Ovary (tissue), 3 donors: ENCODE measurements around the gene AOAH.

ENCODE experiments used
- EP300 ChIP-seq: sonication (generic); formaldehyde crosslinking; IDR thresholded peaks from one replicate; pipeline ENCODE4 v1.6.1; 2017; ENCODE audit warnings: antibody characterized with exemption
- TF ChIP-seq, protein P1 (sequence below), 3 donors: fragments of 450-650 bp in 2 of 3; fragments of 200-600 bp in 1 of 3; IDR thresholded peaks; one replicate each; pipeline versions ENCODE4 v1.5.1 to v1.8.0; 2016 to 2022; ENCODE audit warnings: antibody characterized with exemption in 3 of 3, mild to moderate bottlenecking in 1 of 3
- donor health status: DM: no; HTN: no; CAD: no.

DNA sequence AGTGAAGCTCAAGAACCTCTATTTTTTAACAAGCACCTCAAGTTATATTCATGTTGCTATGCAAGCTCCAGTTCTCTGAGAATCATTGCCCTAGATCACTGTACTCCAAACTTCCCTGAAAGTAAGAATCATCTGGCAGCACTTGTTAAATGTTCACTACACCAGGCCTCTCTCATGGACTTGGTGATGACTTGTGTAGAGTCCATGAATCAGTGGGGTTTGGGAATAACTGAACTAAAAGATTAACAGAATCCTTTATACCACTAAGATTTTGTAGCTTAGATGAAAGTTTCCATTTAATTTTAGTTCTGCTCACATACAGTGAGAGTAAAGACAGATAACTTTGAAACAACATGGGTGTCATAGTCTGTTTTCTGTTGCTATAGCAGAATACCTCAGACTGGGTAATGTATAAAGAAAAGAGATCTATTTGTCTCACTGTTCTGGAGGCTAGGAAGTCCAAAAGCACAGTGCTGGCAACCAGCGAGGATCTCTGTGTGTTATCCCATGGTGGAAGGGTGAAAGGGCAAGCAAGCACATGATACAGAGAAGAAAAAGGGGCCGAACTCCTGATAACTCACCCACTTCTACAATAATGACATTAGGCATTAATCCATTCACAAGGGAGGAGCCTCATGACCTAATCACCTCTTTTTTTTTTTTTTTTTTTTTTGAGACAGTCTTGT is 27.9 kb upstream of the AOAH start:
- TF ChIP-seq, protein P1, sequence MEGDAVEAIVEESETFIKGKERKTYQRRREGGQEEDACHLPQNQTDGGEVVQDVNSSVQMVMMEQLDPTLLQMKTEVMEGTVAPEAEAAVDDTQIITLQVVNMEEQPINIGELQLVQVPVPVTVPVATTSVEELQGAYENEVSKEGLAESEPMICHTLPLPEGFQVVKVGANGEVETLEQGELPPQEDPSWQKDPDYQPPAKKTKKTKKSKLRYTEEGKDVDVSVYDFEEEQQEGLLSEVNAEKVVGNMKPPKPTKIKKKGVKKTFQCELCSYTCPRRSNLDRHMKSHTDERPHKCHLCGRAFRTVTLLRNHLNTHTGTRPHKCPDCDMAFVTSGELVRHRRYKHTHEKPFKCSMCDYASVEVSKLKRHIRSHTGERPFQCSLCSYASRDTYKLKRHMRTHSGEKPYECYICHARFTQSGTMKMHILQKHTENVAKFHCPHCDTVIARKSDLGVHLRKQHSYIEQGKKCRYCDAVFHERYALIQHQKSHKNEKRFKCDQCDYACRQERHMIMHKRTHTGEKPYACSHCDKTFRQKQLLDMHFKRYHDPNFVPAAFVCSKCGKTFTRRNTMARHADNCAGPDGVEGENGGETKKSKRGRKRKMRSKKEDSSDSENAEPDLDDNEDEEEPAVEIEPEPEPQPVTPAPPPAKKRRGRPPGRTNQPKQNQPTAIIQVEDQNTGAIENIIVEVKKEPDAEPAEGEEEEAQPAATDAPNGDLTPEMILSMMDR (IDR thresholded peaks at IDR 0.05) = no peak
- no peak for TF ChIP-seq EP300
